K562 (cell line): ENCODE measurements around the gene GALK2.

ENCODE experiments used
- ATF7 ChIP-seq: fragments of 450-650 bp; IDR thresholded peaks from 2 replicates; pipeline ENCODE4 v1.7.1; 2014; ENCODE audit warnings: mild to moderate bottlenecking, moderate library complexity
- CTCF ChIP-seq, 3 experiments: IDR thresholded peaks in 2 of 3; conservative IDR thresholded peaks in 1 of 3; 2 replicates each; pipeline ENCODE4 v1.5.1; 2011 to 2012; ENCODE audit warnings: low read length in 3 of 3, mild to moderate bottlenecking in 3 of 3, control low read depth in 2 of 3, improper control_type of control experiment in 1 of 3, inconsistent platforms in 1 of 3, low read depth in 1 of 3, mixed read lengths in 1 of 3, moderate library complexity in 1 of 3; ENCODE audit not compliant: insufficient read depth in 2 of 3
- ELF1 ChIP-seq: fragments of 200-800 bp; sonication (Bioruptor generic); IDR thresholded peaks from 2 replicates; pipeline ENCODE4 v1.6.1; 2016; ENCODE audit warnings: missing genetic modification characterization, missing compliant biosample characterization
- EWSR1 ChIP-seq: fragments of 450-650 bp; IDR thresholded peaks from 2 replicates; pipeline ENCODE4 v1.6.1; 2018; ENCODE audit warnings: borderline replicate concordance, mild to moderate bottlenecking, low read depth, moderate library complexity; ENCODE audit not compliant: partially characterized antibody
- POLR2B ChIP-seq: fragments of 450-650 bp; IDR thresholded peaks from 2 replicates; pipeline ENCODE4 v1.6.1; 2018; ENCODE audit warnings: low read depth; ENCODE audit not compliant: partially characterized antibody
- SMAD4 ChIP-seq: fragments of 250-450 bp; sonication (Bioruptor Pico); conservative IDR thresholded peaks from 2 replicates; pipeline ENCODE4 v1.8.0; 2021; ENCODE audit warnings: inconsistent platforms, mild to moderate bottlenecking, moderate library complexity
- SP1 ChIP-seq: sonication (generic); formaldehyde crosslinking; IDR thresholded peaks from 2 replicates; pipeline ENCODE4 v1.8.1; 2022; ENCODE audit warnings: mild to moderate bottlenecking, missing genetic modification reagents
- ZNF165 ChIP-seq: fragments of 250-450 bp; sonication (Bioruptor Pico); IDR thresholded peaks from 2 replicates; pipeline ENCODE4 v1.4.0; 2020; ENCODE audit warnings: borderline replicate concordance
- ZZZ3 ChIP-seq: fragments of 450-650 bp; IDR thresholded peaks from 2 replicates; pipeline ENCODE4 v1.6.1; 2016; ENCODE audit warnings: antibody characterized with exemption, mild to moderate bottlenecking, moderate library complexity
- TF ChIP-seq, protein P1 (sequence below): fragments of 150-350 bp; IDR thresholded peaks from 2 replicates; pipeline ENCODE4 v1.6.1; 2014; ENCODE audit warnings: low read depth, mild to moderate bottlenecking, low read length, borderline replicate concordance
- TF ChIP-seq, protein P2 (sequence below): fragments of 200-600 bp; sonication (generic); IDR thresholded peaks from one replicate; pipeline ENCODE4 v1.6.1; 2012; ENCODE audit warnings: mild to moderate bottlenecking, low read depth, low read length, inconsistent platforms

DNA sequence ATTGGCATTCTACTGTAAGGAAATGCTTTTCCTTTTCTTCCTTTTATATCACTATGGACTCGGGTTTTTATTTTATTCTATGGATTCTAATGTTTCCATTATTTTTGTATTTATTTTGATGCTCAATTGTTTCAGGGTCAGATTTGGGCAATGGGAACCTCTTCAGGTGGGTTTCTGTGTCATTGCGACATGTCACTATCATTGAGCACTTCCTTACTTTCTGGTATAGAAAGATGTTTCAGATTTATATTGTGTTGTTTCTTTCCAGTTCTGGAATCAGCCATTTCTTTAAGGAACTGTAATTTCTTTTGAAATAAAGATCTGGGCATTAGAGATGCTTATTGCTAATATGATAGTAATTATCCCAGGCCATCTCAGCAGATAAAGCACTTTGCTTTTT is 21.8 kb downstream of the GALK2 start:
- TF ChIP-seq, protein P1, sequence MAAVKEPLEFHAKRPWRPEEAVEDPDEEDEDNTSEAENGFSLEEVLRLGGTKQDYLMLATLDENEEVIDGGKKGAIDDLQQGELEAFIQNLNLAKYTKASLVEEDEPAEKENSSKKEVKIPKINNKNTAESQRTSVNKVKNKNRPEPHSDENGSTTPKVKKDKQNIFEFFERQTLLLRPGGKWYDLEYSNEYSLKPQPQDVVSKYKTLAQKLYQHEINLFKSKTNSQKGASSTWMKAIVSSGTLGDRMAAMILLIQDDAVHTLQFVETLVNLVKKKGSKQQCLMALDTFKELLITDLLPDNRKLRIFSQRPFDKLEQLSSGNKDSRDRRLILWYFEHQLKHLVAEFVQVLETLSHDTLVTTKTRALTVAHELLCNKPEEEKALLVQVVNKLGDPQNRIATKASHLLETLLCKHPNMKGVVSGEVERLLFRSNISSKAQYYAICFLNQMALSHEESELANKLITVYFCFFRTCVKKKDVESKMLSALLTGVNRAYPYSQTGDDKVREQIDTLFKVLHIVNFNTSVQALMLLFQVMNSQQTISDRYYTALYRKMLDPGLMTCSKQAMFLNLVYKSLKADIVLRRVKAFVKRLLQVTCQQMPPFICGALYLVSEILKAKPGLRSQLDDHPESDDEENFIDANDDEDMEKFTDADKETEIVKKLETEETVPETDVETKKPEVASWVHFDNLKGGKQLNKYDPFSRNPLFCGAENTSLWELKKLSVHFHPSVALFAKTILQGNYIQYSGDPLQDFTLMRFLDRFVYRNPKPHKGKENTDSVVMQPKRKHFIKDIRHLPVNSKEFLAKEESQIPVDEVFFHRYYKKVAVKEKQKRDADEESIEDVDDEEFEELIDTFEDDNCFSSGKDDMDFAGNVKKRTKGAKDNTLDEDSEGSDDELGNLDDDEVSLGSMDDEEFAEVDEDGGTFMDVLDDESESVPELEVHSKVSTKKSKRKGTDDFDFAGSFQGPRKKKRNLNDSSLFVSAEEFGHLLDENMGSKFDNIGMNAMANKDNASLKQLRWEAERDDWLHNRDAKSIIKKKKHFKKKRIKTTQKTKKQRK: no peak
- TF ChIP-seq ZNF165 (CRISPR knock-in tag): no peak
- TF ChIP-seq CTCF (IDR thresholded peaks at IDR 0.05 in 2 of 3, conservative IDR thresholded peaks at IDR 0.05 in 1 of 3; ENCODE audit: insufficient read depth in 2 of 3, low read depth in 1 of 3, low read length in 3 of 3): no peak
- TF ChIP-seq ELF1 (tag): no peak
- no peak for TF ChIP-seq ATF7
- no peak for TF ChIP-seq SP1 (CRISPR knock-in tag)
- no peak for TF ChIP-seq ZZZ3
- no peak for TF ChIP-seq POLR2B
- TF ChIP-seq, protein P2, sequence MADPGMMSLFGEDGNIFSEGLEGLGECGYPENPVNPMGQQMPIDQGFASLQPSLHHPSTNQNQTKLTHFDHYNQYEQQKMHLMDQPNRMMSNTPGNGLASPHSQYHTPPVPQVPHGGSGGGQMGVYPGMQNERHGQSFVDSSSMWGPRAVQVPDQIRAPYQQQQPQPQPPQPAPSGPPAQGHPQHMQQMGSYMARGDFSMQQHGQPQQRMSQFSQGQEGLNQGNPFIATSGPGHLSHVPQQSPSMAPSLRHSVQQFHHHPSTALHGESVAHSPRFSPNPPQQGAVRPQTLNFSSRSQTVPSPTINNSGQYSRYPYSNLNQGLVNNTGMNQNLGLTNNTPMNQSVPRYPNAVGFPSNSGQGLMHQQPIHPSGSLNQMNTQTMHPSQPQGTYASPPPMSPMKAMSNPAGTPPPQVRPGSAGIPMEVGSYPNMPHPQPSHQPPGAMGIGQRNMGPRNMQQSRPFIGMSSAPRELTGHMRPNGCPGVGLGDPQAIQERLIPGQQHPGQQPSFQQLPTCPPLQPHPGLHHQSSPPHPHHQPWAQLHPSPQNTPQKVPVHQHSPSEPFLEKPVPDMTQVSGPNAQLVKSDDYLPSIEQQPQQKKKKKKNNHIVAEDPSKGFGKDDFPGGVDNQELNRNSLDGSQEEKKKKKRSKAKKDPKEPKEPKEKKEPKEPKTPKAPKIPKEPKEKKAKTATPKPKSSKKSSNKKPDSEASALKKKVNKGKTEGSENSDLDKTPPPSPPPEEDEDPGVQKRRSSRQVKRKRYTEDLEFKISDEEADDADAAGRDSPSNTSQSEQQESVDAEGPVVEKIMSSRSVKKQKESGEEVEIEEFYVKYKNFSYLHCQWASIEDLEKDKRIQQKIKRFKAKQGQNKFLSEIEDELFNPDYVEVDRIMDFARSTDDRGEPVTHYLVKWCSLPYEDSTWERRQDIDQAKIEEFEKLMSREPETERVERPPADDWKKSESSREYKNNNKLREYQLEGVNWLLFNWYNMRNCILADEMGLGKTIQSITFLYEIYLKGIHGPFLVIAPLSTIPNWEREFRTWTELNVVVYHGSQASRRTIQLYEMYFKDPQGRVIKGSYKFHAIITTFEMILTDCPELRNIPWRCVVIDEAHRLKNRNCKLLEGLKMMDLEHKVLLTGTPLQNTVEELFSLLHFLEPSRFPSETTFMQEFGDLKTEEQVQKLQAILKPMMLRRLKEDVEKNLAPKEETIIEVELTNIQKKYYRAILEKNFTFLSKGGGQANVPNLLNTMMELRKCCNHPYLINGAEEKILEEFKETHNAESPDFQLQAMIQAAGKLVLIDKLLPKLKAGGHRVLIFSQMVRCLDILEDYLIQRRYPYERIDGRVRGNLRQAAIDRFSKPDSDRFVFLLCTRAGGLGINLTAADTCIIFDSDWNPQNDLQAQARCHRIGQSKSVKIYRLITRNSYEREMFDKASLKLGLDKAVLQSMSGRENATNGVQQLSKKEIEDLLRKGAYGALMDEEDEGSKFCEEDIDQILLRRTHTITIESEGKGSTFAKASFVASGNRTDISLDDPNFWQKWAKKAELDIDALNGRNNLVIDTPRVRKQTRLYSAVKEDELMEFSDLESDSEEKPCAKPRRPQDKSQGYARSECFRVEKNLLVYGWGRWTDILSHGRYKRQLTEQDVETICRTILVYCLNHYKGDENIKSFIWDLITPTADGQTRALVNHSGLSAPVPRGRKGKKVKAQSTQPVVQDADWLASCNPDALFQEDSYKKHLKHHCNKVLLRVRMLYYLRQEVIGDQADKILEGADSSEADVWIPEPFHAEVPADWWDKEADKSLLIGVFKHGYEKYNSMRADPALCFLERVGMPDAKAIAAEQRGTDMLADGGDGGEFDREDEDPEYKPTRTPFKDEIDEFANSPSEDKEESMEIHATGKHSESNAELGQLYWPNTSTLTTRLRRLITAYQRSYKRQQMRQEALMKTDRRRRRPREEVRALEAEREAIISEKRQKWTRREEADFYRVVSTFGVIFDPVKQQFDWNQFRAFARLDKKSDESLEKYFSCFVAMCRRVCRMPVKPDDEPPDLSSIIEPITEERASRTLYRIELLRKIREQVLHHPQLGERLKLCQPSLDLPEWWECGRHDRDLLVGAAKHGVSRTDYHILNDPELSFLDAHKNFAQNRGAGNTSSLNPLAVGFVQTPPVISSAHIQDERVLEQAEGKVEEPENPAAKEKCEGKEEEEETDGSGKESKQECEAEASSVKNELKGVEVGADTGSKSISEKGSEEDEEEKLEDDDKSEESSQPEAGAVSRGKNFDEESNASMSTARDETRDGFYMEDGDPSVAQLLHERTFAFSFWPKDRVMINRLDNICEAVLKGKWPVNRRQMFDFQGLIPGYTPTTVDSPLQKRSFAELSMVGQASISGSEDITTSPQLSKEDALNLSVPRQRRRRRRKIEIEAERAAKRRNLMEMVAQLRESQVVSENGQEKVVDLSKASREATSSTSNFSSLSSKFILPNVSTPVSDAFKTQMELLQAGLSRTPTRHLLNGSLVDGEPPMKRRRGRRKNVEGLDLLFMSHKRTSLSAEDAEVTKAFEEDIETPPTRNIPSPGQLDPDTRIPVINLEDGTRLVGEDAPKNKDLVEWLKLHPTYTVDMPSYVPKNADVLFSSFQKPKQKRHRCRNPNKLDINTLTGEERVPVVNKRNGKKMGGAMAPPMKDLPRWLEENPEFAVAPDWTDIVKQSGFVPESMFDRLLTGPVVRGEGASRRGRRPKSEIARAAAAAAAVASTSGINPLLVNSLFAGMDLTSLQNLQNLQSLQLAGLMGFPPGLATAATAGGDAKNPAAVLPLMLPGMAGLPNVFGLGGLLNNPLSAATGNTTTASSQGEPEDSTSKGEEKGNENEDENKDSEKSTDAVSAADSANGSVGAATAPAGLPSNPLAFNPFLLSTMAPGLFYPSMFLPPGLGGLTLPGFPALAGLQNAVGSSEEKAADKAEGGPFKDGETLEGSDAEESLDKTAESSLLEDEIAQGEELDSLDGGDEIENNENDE: no peak
- no peak for TF ChIP-seq EWSR1
- TF ChIP-seq SMAD4 (CRISPR knock-in tag): no peak
